ENCODE data around the gene HNRNPF. TPM values are rescaled to one million over a fixed set of nuclear protein-coding genes. Genes with fewer than 3 reads are reported as not detected.

The HNRNPF gene
- total and polyA plus RNA-seq, 2 of the 8 experiments (the other 6 are each of a cell fraction or from before 2014, with no cell fraction given) = 209 to 389 TPM

DNA sequence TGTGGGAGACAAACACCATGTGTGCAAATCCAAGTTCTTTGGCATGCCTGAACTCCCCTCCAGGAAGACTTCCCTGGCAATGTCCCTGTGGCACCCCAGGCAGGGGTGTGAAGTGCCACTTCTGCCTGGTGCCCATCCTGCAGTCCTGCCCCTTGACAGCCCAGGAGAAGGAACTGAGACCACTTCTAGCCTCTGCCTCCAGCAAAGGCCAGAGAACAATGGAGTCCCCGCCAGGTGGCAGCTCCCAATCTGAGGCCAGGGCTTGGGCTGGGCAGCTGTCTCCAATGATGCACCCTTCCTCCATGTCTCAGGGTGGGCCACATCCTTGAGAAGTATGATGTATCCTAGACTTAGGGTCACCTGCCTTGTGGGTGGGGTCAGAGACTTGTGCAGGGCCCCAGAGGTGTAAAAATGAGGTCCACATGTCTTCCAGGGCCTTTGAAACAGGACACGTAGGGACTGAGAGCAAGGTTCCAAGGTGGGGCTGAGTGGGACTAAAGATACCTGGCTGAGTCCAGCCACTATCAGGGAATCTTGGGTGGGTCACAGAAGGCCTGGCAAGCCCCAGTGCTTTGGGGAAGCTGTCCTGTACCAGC, 32.1 kb downstream of the HNRNPF start:
- H3K4me2 ChIP-seq (ENCODE audit: insufficient read depth in 1 of 2, low read depth in 2 of 2, low read length in 2 of 2) = no peak overlapping the region
- WGBS, 2 experiments (ENCODE audit: extremely low coverage in 1 of 2, insufficient coverage in 1 of 2, insufficient read length in 1 of 2, insufficient replicate concordance in 2 of 2, low coverage in 1 of 2, low lambda C conversion rate in 2 of 2, missing lambda C conversion rate in 1 of 2) = 73% methylated on average over 2 of the region's 2 CpGs; no CpG with 5 or more reads in 1 of the 2 experiments
- no peak overlapping the region for H3K14ac ChIP-seq (ENCODE audit: insufficient read length)
- no peak overlapping the region for H4K5ac ChIP-seq (ENCODE audit: insufficient read length, low read depth, low read length)
- no peak overlapping the region for H3K23ac ChIP-seq (ENCODE audit: insufficient read length)
- CTCF ChIA-PET (ENCODE audit: partially characterized antibody) = interaction anchor here (0.6 to 2.4 kb wide), 10 partner anchors 8 to 84 kb away, joined by 3 to 12 read pairs (median 5); no protein-coding TSS in a partner anchor
- peak overlapping the region; percentile 32 for H2BK5ac ChIP-seq (ENCODE audit: low read depth, low read length)
- DNase-seq (ENCODE audit: low read depth in 1 of 2, low spot score in 2 of 2) (no peak), FAIRE-seq (no peak)
- no peak for TF ChIP-seq NANOG (IDR thresholded peaks at IDR 0.05; ENCODE audit: insufficient read depth, low read depth, low read length, poor library complexity, severe bottlenecking)
- TF ChIP-seq, protein P1, sequence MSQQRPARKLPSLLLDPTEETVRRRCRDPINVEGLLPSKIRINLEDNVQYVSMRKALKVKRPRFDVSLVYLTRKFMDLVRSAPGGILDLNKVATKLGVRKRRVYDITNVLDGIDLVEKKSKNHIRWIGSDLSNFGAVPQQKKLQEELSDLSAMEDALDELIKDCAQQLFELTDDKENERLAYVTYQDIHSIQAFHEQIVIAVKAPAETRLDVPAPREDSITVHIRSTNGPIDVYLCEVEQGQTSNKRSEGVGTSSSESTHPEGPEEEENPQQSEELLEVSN (IDR thresholded peaks at IDR 0.05) = no peak
- POLR2A ChIA-PET (ENCODE audit: partially characterized antibody) = interaction anchor here (0.9 to 2.0 kb wide), 6 partner anchors 9 to 43 kb away, joined by 3 to 10 read pairs (median 4); no protein-coding TSS in a partner anchor
- 0 out of 7 replicates have a peak, but pooled peaks cover 0 to 2% (median 0%) of the 10 kb centered on the region in 4 experiments for H3K27me3 ChIP-seq (replicated peaks in 1 of 4; ENCODE audit: control insufficient read depth in 3 of 4, extremely low read depth in 1 of 4, insufficient read depth in 3 of 4, low read length in 3 of 4)
- H2BK12ac ChIP-seq (ENCODE audit: low read depth, low read length) = peak overlapping the region; percentile 39; the same call in 1 of the 2 replicates
- no peaks in the 10 kb centered on the region for H3K79me2 ChIP-seq (ENCODE audit: control insufficient read depth in 1 of 2, insufficient read depth in 2 of 2, low read length in 2 of 2)
- H3K79me1 ChIP-seq (ENCODE audit: low read depth, low read length) = no peaks in the 10 kb centered on the region
- peak overlapping the region; percentile 61; the same call in 1 of the 2 replicates for H2BK15ac ChIP-seq (ENCODE audit: low read length)
- H4K20me1 ChIP-seq (replicated peaks in 1 of 2; ENCODE audit: control insufficient read depth in 1 of 2, insufficient read depth in 2 of 2, low read length in 2 of 2) = no peaks in the 10 kb centered on the region
- no peaks in the 10 kb centered on the region for H3K36me3 ChIP-seq (ENCODE audit: control insufficient read depth in 2 of 4, insufficient read depth in 4 of 4, low read length in 3 of 4)
- no peak overlapping the region for H3K27ac ChIP-seq (ENCODE audit: low read depth, low read length)
- no peak overlapping the region for H3K9ac ChIP-seq (replicated peaks in 1 of 4; ENCODE audit: extremely low read depth in 1 of 4, low read depth in 3 of 4, low read length in 3 of 4)
- no peaks in the 10 kb centered on the region for H3K9me3 ChIP-seq (ENCODE audit: insufficient read depth in 2 of 2, low read depth in 1 of 2, low read length in 1 of 2)
- H3K23me2 ChIP-seq (ENCODE audit: low read depth, low read length) = no peaks in the 10 kb centered on the region
- no peak overlapping the region for H2BK120ac ChIP-seq (replicated peaks; ENCODE audit: low read depth, low read length)
- no peak overlapping the region; the same call in 1 of the 2 replicates for H2AK5ac ChIP-seq (ENCODE audit: low read depth, low read length)
- H3K4me3 ChIP-seq (ENCODE audit: extremely low read depth in 1 of 4, insufficient read depth in 2 of 4, low read depth in 3 of 4, low read length in 4 of 4) = no peak overlapping the region
- H2AFZ ChIP-seq (ENCODE audit: low read length) = no peak overlapping the region
- H3K18ac ChIP-seq (ENCODE audit: extremely low read depth, low read length) = no peak overlapping the region; the same call in 1 of the 2 replicates
- peaks cover 4 to 20% (median 7%) of the 10 kb centered on the region in 4 experiments for H3K4me1 ChIP-seq (replicated peaks in 1 of 4; ENCODE audit: control insufficient read depth in 3 of 4, insufficient read depth in 4 of 4, low read length in 3 of 4)
- H3K56ac ChIP-seq (replicated peaks; ENCODE audit: insufficient read length, low read depth, low read length) = no peak overlapping the region
- H4K91ac ChIP-seq (replicated peaks; ENCODE audit: insufficient read length, low read length) = no peak overlapping the region
- H4K8ac ChIP-seq (ENCODE audit: extremely low read depth, insufficient read depth, low read length) = no peak overlapping the region; the same call in 1 of the 2 replicates
- no peak overlapping the region for H3K4ac ChIP-seq (replicated peaks; ENCODE audit: insufficient read length, low read depth, low read length)
- H2BK20ac ChIP-seq (ENCODE audit: low read length) = peak overlapping the region; percentile 61

Data from H1 (cell line).